Fibroblast of lung (primary cell): ENCODE results near the gene CBLC. TPM values are rescaled to one million over a fixed set of nuclear protein-coding genes. Genes with fewer than 3 reads are reported as not detected.

Experiments used
- DNase-seq, 2 donors: peaks; one replicate each; pipeline versions ENCODE4 v3.0.0 to v3.0.0-alpha.2; 2010; ENCODE audit warnings: low read depth in 2 of 2
- H2AFZ ChIP-seq: 2 replicates; pipeline ENCODE4 v1.5.1; 2012; ENCODE audit warnings: low read length, control low read depth, inconsistent platforms
- H3K27ac ChIP-seq: 2 replicates; pipeline ENCODE4 v1.5.1; 2011; ENCODE audit warnings: low read length, control low read depth; ENCODE audit not compliant: insufficient read depth
- H3K27me3 ChIP-seq: 2 replicates; pipeline ENCODE4 v1.5.1; 2011; ENCODE audit warnings: mild to moderate bottlenecking, low read length; ENCODE audit not compliant: control insufficient read depth, insufficient read depth
- H3K36me3 ChIP-seq: 2 replicates; pipeline ENCODE4 v1.5.1; 2011; ENCODE audit warnings: low read length; ENCODE audit not compliant: control insufficient read depth, insufficient read depth
- H3K4me1 ChIP-seq: 2 replicates; pipeline ENCODE4 v1.5.1; 2011; ENCODE audit warnings: low read length; ENCODE audit not compliant: control insufficient read depth, insufficient read depth; ENCODE audit errors: extremely low read depth
- H3K4me2 ChIP-seq: 2 replicates; pipeline ENCODE4 v1.5.1; 2011; ENCODE audit warnings: low read length, control low read depth; ENCODE audit not compliant: insufficient read depth; ENCODE audit errors: extremely low read depth
- H3K4me3 ChIP-seq, 4 experiments: fragments of 200-600 bp in 1 of 4; sonication (generic) in 1 of 4; replicated peaks in 1 of 4; 2 replicates each; pipeline ENCODE4 v1.5.1; 2011 to 2016; ENCODE audit warnings: low read length in 4 of 4, low read depth in 3 of 4, mild to moderate bottlenecking in 3 of 4, control low read depth in 2 of 4, inconsistent platforms in 1 of 4, mixed read lengths in 1 of 4; ENCODE audit not compliant: insufficient read depth in 1 of 4; ENCODE audit errors: control extremely low read depth in 1 of 4
- H3K79me2 ChIP-seq: 2 replicates; pipeline ENCODE4 v1.5.1; 2012; ENCODE audit warnings: mild to moderate bottlenecking, low read length, inconsistent platforms; ENCODE audit not compliant: control insufficient read depth, insufficient read depth
- H3K9ac ChIP-seq: 2 replicates; pipeline ENCODE4 v1.5.1; 2011; ENCODE audit warnings: mild to moderate bottlenecking, low read length, control low read depth; ENCODE audit not compliant: insufficient read depth
- H3K9me3 ChIP-seq: 2 replicates; pipeline ENCODE4 v1.5.1; 2012; ENCODE audit warnings: low read depth, low read length; ENCODE audit not compliant: control insufficient read depth, insufficient read depth
- H4K20me1 ChIP-seq: 2 replicates; pipeline ENCODE4 v1.5.1; 2011; ENCODE audit warnings: low read length; ENCODE audit not compliant: control insufficient read depth, insufficient read depth; ENCODE audit errors: extremely low read depth
- CTCF ChIP-seq, 2 donors: IDR thresholded peaks in 1 of 2; conservative IDR thresholded peaks in 1 of 2; 1 replicate in 1 of 2; 2 replicates in 1 of 2; pipeline ENCODE4 v1.5.1; 2011 to 2012; ENCODE audit warnings: low read length in 2 of 2, control low read depth in 1 of 2, inconsistent platforms in 1 of 2, low read depth in 1 of 2, mild to moderate bottlenecking in 1 of 2
- EZH2 ChIP-seq: IDR thresholded peaks from 2 replicates; pipeline ENCODE4 v1.5.1; 2012; ENCODE audit warnings: low read length, control low read depth, mild to moderate bottlenecking; ENCODE audit errors: missing control alignments
- polyA plus RNA-seq, 2 donors: library from polyadenylated mRNA; depleted of rRNA in 1 of 2; stranded (reverse) in 1 of 2; unstranded in 1 of 2; fragments of >200 nt; gene quantifications; 2 replicates each; pipeline ENCODE4 v1.2.1, GENCODE V29; 2011 to 2012; ENCODE audit warnings: missing spikeins in 1 of 2
- total RNA-seq: library from RNA; depleted of rRNA; stranded (reverse); fragments of >200 nt; gene quantifications from 2 replicates; pipeline ENCODE4 v1.2.1, GENCODE V29; 2014

The CBLC gene
- total and polyA plus RNA-seq, 2 donors (not counting 1 experiment from before 2014, with no cell fraction given) = 0.33 TPM; not detected in 1

GRCh38 chr19:44814517-44814916, 36.8 kb downstream of the CBLC start:
- peaks cover 6% of the 10 kb centered on the region for H3K36me3 ChIP-seq
- peaks cover under 1% of the 10 kb centered on the region for H3K4me1 ChIP-seq
- no peaks in the 10 kb centered on the region for H3K27me3 ChIP-seq
- no peak overlapping the region for H3K9ac ChIP-seq
- no peaks in the 10 kb centered on the region for H4K20me1 ChIP-seq
- H3K4me2 ChIP-seq = no peak overlapping the region
- no peaks in the 10 kb centered on the region for H3K9me3 ChIP-seq
- no peak overlapping the region for H3K27ac ChIP-seq
- DNase-seq = no peak
- no peak overlapping the region for H2AFZ ChIP-seq
- no peak overlapping the region for H3K4me3 ChIP-seq
- no peaks in the 10 kb centered on the region for H3K79me2 ChIP-seq
- no peak for TF ChIP-seq EZH2

- H3K4me2 ChIP-seq = no peak overlapping the region
- no peak for DNase-seq
- H3K27ac ChIP-seq = no peak overlapping the region
- H3K79me2 ChIP-seq = no peaks in the 10 kb centered on the region
- H3K4me3 ChIP-seq = no peak overlapping the region
- no peaks in the 10 kb centered on the region for H4K20me1 ChIP-seq
- no peak overlapping the region for H2AFZ ChIP-seq
- H3K36me3 ChIP-seq = peaks cover 6% of the 10 kb centered on the region
- TF ChIP-seq EZH2 = no peak
- no peaks in the 10 kb centered on the region for H3K4me1 ChIP-seq
- H3K9me3 ChIP-seq = no peaks in the 10 kb centered on the region
- H3K27me3 ChIP-seq = no peaks in the 10 kb centered on the region
- H3K9ac ChIP-seq = no peak overlapping the region
Observed at GRCh38 chr19:44816301-44816700, 38.6 kb downstream of the CBLC start.

- H3K4me2 ChIP-seq = no peak overlapping the region
- TF ChIP-seq CTCF (conservative IDR thresholded peaks at IDR 0.05 in 1 of 2, IDR thresholded peaks at IDR 0.05 in 1 of 2; ENCODE audit: low read depth in 1 of 2, low read length in 2 of 2) (no peak), EZH2 (no peak)
- H3K9me3 ChIP-seq = no peaks in the 10 kb centered on the region
Observed at GRCh38 chr19:44817725-44818465, 40.2 kb downstream of the CBLC start.

GRCh38 chr19:44818466-44819031, 40.9 kb downstream of the CBLC start:
- Histone ChIP-seq H2AFZ (no peak overlapping the region), H3K9me3 (no peaks in the 10 kb centered on the region), H3K4me3 (no peak overlapping the region), H3K4me1 (no peaks in the 10 kb centered on the region), H3K36me3 (peaks cover 2% of the 10 kb centered on the region), H3K79me2 (no peaks in the 10 kb centered on the region), H3K27me3 (no peaks in the 10 kb centered on the region), H3K4me2 (no peak overlapping the region), H4K20me1 (no peaks in the 10 kb centered on the region), H3K27ac (no peak overlapping the region), H3K9ac (no peak overlapping the region)
- TF ChIP-seq EZH2 (no peak), CTCF (conservative IDR thresholded peaks at IDR 0.05 in 1 of 2, IDR thresholded peaks at IDR 0.05 in 1 of 2; ENCODE audit: low read depth in 1 of 2, low read length in 2 of 2) (no peak)
- DNase-seq = no peak

More at GRCh38 chr19:44817725-44818465, 40.2 kb downstream of the CBLC start:
- Histone ChIP-seq H3K36me3 (peaks cover 6% of the 10 kb centered on the region), H3K27me3 (no peaks in the 10 kb centered on the region), H3K4me1 (no peaks in the 10 kb centered on the region), H3K9ac (no peak overlapping the region), H3K4me3 (no peak overlapping the region), H3K79me2 (no peaks in the 10 kb centered on the region), H4K20me1 (no peaks in the 10 kb centered on the region), H3K27ac (no peak overlapping the region), H2AFZ (no peak overlapping the region)
- no peak for DNase-seq
